Measurements from ENCODE around the gene RGS12. TPM values are rescaled to one million over a fixed set of nuclear protein-coding genes. Genes with fewer than 3 reads are reported as not detected.

Gene RGS12, protein sequence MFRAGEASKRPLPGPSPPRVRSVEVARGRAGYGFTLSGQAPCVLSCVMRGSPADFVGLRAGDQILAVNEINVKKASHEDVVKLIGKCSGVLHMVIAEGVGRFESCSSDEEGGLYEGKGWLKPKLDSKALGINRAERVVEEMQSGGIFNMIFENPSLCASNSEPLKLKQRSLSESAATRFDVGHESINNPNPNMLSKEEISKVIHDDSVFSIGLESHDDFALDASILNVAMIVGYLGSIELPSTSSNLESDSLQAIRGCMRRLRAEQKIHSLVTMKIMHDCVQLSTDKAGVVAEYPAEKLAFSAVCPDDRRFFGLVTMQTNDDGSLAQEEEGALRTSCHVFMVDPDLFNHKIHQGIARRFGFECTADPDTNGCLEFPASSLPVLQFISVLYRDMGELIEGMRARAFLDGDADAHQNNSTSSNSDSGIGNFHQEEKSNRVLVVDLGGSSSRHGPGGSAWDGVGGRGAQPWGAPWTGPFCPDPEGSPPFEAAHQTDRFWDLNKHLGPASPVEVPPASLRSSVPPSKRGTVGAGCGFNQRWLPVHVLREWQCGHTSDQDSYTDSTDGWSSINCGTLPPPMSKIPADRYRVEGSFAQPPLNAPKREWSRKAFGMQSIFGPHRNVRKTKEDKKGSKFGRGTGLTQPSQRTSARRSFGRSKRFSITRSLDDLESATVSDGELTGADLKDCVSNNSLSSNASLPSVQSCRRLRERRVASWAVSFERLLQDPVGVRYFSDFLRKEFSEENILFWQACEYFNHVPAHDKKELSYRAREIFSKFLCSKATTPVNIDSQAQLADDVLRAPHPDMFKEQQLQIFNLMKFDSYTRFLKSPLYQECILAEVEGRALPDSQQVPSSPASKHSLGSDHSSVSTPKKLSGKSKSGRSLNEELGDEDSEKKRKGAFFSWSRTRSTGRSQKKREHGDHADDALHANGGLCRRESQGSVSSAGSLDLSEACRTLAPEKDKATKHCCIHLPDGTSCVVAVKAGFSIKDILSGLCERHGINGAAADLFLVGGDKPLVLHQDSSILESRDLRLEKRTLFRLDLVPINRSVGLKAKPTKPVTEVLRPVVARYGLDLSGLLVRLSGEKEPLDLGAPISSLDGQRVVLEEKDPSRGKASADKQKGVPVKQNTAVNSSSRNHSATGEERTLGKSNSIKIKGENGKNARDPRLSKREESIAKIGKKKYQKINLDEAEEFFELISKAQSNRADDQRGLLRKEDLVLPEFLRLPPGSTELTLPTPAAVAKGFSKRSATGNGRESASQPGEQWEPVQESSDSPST (N-terminal part only)
- 25.2 to 43.6 TPM (median 34.0 TPM) in 3 replicates for polyA plus RNA-seq
- polyA plus RNA-seq (2011; ENCODE audit: low read depth): 30.3 TPM
- polyA plus RNA-seq (2011; cell fraction: cytosol; rRNA removed): 16.7 and 31.8 TPM in 2 replicates
- polyA plus RNA-seq (2011; cell fraction: nucleus; rRNA removed): 65.7 and 72.3 TPM in 2 replicates
- polyA plus RNA-seq (2012; ENCODE audit: low replicate concordance): 52.5 and 56.8 TPM in 2 replicates
- 28.3 to 64.5 TPM (median 33.2 TPM) in 3 replicates for polyA minus RNA-seq
- polyA minus RNA-seq (2011; cell fraction: cytosol; rRNA and poly(A)+ RNA removed): 60.2 TPM
- 46.2 and 130 TPM in 2 replicates for polyA minus RNA-seq (2011; cell fraction: nucleus; rRNA and poly(A)+ RNA removed)

DNA sequence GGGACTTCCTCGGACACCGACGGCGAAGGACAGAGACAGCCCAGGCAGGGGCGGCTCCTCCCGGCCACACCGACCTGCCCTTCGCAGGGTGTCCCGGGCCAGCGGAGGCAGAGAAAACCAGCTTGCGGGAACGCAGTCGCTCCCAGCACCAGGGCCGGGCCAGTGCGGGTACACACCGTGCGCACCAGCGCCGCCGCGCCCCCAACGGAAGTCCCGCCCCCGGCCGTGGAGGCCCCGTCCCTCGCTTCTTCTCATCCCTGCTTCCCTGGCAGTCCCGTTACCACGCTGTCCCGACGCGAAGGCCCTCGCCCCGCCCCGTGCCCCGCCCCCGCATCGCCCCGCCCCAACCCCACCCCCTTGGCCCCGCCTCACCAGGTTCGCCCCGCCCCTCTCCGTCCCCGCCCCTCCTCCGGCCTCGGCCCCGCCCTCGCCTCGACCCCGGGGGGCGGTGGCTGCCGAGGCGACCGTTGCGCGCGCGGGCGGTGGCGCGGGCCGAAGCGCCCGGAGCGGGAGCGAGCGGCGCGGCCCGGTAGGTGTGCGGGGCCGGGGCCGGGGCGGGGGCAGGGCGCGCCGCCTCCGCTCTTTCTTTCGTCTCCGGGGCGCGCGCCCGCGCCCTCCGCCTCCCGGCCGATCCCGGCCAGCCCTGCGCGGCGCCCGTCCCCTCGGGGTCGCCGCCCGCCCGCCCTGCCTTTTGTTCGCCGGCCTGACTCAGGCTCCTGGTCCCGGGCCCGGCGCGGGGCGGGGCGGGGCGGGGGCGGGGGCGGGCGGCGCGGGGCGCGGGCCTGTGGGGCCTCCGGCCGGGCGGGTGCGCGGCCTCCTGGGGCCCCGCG, at the start of gene RGS12:
RGS12 (plus strand) TSS at position 451 of the 830 bp plus-strand sequence. CDS start 23,150 bp downstream, outside the sequence.
- peak within 1 kb of the TSS; percentile 93 for H3K4me2 ChIP-seq (ENCODE audit: control insufficient read depth, extremely low read depth, insufficient read depth, low read depth, low read length)
- peaks cover 6% of the 10 kb centered on the region for H3K4me1 ChIP-seq (ENCODE audit: control insufficient read depth, extremely low read depth, insufficient read depth, low read length)
- H4K20me1 ChIP-seq (ENCODE audit: control insufficient read depth, extremely low read depth, insufficient read depth, low read length): no peaks in the 10 kb centered on the region
- peaks cover 18% of the 10 kb centered on the region for H3K27me3 ChIP-seq (ENCODE audit: control insufficient read depth, extremely low read depth, insufficient read depth, low read length)
- H2AFZ ChIP-seq (ENCODE audit: control insufficient read depth, low read length): peak within 1 kb of the TSS; percentile 91
- H3K79me2 ChIP-seq (ENCODE audit: control insufficient read depth, insufficient read depth, low read length): no peaks in the 10 kb centered on the region
- H3K9me1 ChIP-seq (ENCODE audit: control insufficient read depth, extremely low read depth, insufficient read depth, low read length): no peaks in the 10 kb centered on the region
- H3K9me3 ChIP-seq (ENCODE audit: control insufficient read depth, low read depth, low read length): no peaks in the 10 kb centered on the region
- FAIRE-seq (no peak), DNase-seq (ENCODE audit: low read depth, low spot score) (peak; percentile 38)
- TF ChIP-seq, protein P1, sequence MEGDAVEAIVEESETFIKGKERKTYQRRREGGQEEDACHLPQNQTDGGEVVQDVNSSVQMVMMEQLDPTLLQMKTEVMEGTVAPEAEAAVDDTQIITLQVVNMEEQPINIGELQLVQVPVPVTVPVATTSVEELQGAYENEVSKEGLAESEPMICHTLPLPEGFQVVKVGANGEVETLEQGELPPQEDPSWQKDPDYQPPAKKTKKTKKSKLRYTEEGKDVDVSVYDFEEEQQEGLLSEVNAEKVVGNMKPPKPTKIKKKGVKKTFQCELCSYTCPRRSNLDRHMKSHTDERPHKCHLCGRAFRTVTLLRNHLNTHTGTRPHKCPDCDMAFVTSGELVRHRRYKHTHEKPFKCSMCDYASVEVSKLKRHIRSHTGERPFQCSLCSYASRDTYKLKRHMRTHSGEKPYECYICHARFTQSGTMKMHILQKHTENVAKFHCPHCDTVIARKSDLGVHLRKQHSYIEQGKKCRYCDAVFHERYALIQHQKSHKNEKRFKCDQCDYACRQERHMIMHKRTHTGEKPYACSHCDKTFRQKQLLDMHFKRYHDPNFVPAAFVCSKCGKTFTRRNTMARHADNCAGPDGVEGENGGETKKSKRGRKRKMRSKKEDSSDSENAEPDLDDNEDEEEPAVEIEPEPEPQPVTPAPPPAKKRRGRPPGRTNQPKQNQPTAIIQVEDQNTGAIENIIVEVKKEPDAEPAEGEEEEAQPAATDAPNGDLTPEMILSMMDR (optimal IDR thresholded peaks at IDR 0.05 in 1 of 3, IDR thresholded peaks at IDR 0.05 in 1 of 3, conservative IDR thresholded peaks at IDR 0.05 in 1 of 3; ENCODE audit: extremely low read depth in 1 of 3, insufficient read depth in 2 of 3, low read length in 3 of 3): no peak
- no peak for TF ChIP-seq EZH2 (IDR thresholded peaks at IDR 0.05; ENCODE audit: low read length)
- H3K9ac ChIP-seq (ENCODE audit: control insufficient read depth, extremely low read depth, insufficient read depth, low read length): peak within 1 kb of the TSS; percentile 72
- dilution Hi-C loops (cut with MboI; ENCODE audit: extremely low pct_ligation_motif_present, low sequenced_read_pairs): no loop called here
- H3K36me3 ChIP-seq (ENCODE audit: control insufficient read depth in 2 of 2, extremely low read depth in 1 of 2, insufficient read depth in 2 of 2, low read length in 2 of 2): no peaks in the 10 kb centered on the region
- peak within 1 kb of the TSS; percentile 58 to 78 (median 76) for H3K4me3 ChIP-seq (ENCODE audit: control insufficient read depth in 2 of 3, extremely low read depth in 1 of 3, insufficient read depth in 2 of 3, low read depth in 1 of 3, low read length in 3 of 3)
- H3K27ac ChIP-seq (ENCODE audit: control insufficient read depth, insufficient read depth, low read length): peak within 1 kb of the TSS; percentile 49

All from keratinocyte (primary cell).